GM12878 (cell line): ENCODE measurements around the gene NHLRC4. TPM values are rescaled to one million over a fixed set of nuclear protein-coding genes. Genes with fewer than 3 reads are reported as not detected.

ENCODE experiments used
- ATAC-seq: fragments of 200-7000 bp; cut with Tn5 transposase; 3 replicates; pipeline ENCODE4 v1.9.1; 2020; ENCODE audit warnings: mild to moderate bottlenecking, moderate library complexity
- BruUV-seq: library from RNA; stranded (reverse); fragments of 400-500 nt; replicated peaks from 2 replicates; lab custom pipeline; 2021; lab: Mats Ljungman, UMichigan
- CTCF ChIA-PET: fragments of 300-600 bp; sonication (Branson Sonifier 250); formaldehyde crosslinking; extraction: SDS; loops from one replicate; lab custom pipeline; 2021; ENCODE audit warnings: inconsistent platforms; lab: Yijun Ruan, JAX
- POLR2A ChIA-PET: fragments of 350-600 bp; formaldehyde crosslinking; extraction: SDS; loops from one replicate; lab custom pipeline; 2021; ENCODE audit warnings: inconsistent platforms; lab: Charles Lee
- RAD21 ChIA-PET: fragments of 300-600 bp; sonication (Branson Sonifier 250); formaldehyde crosslinking; loops from one replicate; lab custom pipeline; 2023; ENCODE audit warnings: antibody characterized with exemption; ENCODE audit not compliant: unreplicated experiment; lab: Charles Lee
- SMC1A ChIA-PET: fragments of 300-600 bp; sonication (Branson Sonifier 250); formaldehyde crosslinking; loops from one replicate; lab custom pipeline; 2023; ENCODE audit not compliant: unreplicated experiment, uncharacterized antibody; lab: Charles Lee
- DNase-seq: peaks from one replicate; pipeline ENCODE4 v3.0.0-alpha.2; 2011; ENCODE audit warnings: low read depth, low spot score
- FAIRE-seq: peaks from 3 replicates; lab custom pipeline; 2011; peaks lifted over from hg19 to GRCh38; lab: Jason Lieb, UNC
- H2AFZ ChIP-seq: 2 replicates; pipeline ENCODE4 v1.6.0; 2011; ENCODE audit warnings: low read depth, low read length, control low read depth; ENCODE audit not compliant: control insufficient read depth
- H3K27ac ChIP-seq: 2 replicates; pipeline ENCODE4 v1.5.1; 2011; ENCODE audit warnings: control low read depth; ENCODE audit not compliant: control insufficient read depth, insufficient read depth
- H3K27me3 ChIP-seq, 2 experiments: replicated peaks in 1 of 2; 2 replicates each; pipeline versions ENCODE4 v1.6.0 to v1.6.1; 2011; ENCODE audit warnings: low read length in 1 of 2; ENCODE audit not compliant: control insufficient read depth in 2 of 2, insufficient read depth in 2 of 2
- H3K36me3 ChIP-seq, 2 experiments: 2 replicates each; pipeline ENCODE4 v1.5.1; 2011; ENCODE audit warnings: low read length in 1 of 2; ENCODE audit not compliant: control insufficient read depth in 2 of 2, insufficient read depth in 2 of 2
- H3K4me1 ChIP-seq: 2 replicates; pipeline ENCODE4 v1.6.1; 2011; ENCODE audit warnings: mild to moderate bottlenecking, low read length, moderate library complexity, mixed read lengths; ENCODE audit not compliant: control insufficient read depth, insufficient read depth
- H3K4me2 ChIP-seq: 2 replicates; pipeline ENCODE4 v1.6.0; 2011; ENCODE audit warnings: control low read depth; ENCODE audit not compliant: control insufficient read depth, insufficient read depth
- H3K4me3 ChIP-seq: fragments of 200-600 bp; sonication (generic); 2 replicates; pipeline ENCODE4 v1.5.1; 2016
- H3K79me2 ChIP-seq: 2 replicates; pipeline ENCODE4 v1.6.0; 2011; ENCODE audit warnings: low read length; ENCODE audit not compliant: control insufficient read depth, insufficient read depth
- H3K9ac ChIP-seq: 2 replicates; pipeline ENCODE4 v1.8.0; 2011; ENCODE audit warnings: low read length, control low read depth, mixed read lengths; ENCODE audit not compliant: control insufficient read depth, insufficient read depth
- H3K9me3 ChIP-seq: replicated peaks from 3 replicates; pipeline ENCODE4 v1.5.1; 2011; ENCODE audit warnings: mild to moderate bottlenecking, low read length; ENCODE audit not compliant: control insufficient read depth, insufficient read depth
- H4K20me1 ChIP-seq: 2 replicates; pipeline ENCODE4 v1.6.0; 2011; ENCODE audit not compliant: control insufficient read depth, insufficient read depth
- CBX3 ChIP-seq: fragments of 200-600 bp; sonication (generic); IDR thresholded peaks from 2 replicates; pipeline ENCODE4 v1.6.1; 2016; ENCODE audit warnings: low read depth, borderline replicate concordance
- CTCF ChIP-seq, 3 experiments: IDR thresholded peaks in 2 of 3; conservative IDR thresholded peaks in 1 of 3; 2 replicates each; pipeline ENCODE4 v1.5.1; 2011; ENCODE audit warnings: low read depth in 3 of 3, low read length in 3 of 3, mild to moderate bottlenecking in 3 of 3, control low read depth in 2 of 3, moderate library complexity in 2 of 3, inconsistent platforms in 1 of 3, mixed read lengths in 1 of 3; ENCODE audit not compliant: control insufficient read depth in 2 of 3, insufficient read depth in 1 of 3; ENCODE audit errors: extremely low read depth in 1 of 3
- MEF2B ChIP-seq: fragments of 450-650 bp; IDR thresholded peaks from 2 replicates; pipeline ENCODE4 v1.6.1; 2018; ENCODE audit warnings: mild to moderate bottlenecking, moderate library complexity; ENCODE audit not compliant: partially characterized antibody, poor library complexity, severe bottlenecking
- NFXL1 ChIP-seq: fragments of 450-650 bp; IDR thresholded peaks from 2 replicates; pipeline ENCODE4 v1.6.1; 2017; ENCODE audit warnings: antibody characterized with exemption, mild to moderate bottlenecking, borderline replicate concordance
- RUNX3 ChIP-seq: IDR thresholded peaks from 2 replicates; pipeline ENCODE4 v1.6.1; 2012; ENCODE audit warnings: low read length, inconsistent platforms
- SIX5 ChIP-seq: IDR thresholded peaks from 2 replicates; pipeline ENCODE4 v1.6.1; 2011; ENCODE audit warnings: mild to moderate bottlenecking, low read depth, low read length, moderate library complexity; ENCODE audit not compliant: severe bottlenecking
- TAF1 ChIP-seq: IDR thresholded peaks from 2 replicates; pipeline ENCODE4 v1.6.1; 2011; ENCODE audit warnings: mild to moderate bottlenecking, low read depth, low read length, borderline replicate concordance
- WGBS: methylation state at CpG from one replicate; pipeline ENCODE4 v1.1.6; 2016; ENCODE audit warnings: low lambda C conversion rate; ENCODE audit not compliant: insufficient replicate concordance, insufficient coverage; ENCODE audit errors: missing lambda C conversion rate; 5-methylcytosine and 5-hydroxymethylcytosine counted together
- in situ Hi-C: fragments of 300-500 bp; cut with MboI; formaldehyde crosslinking; loops from 9 replicates; pipeline ENCODE4 v1.14.3; 2018; ENCODE audit warnings: mixed read lengths
- intact Hi-C: fragments of 100-400 bp; cut with micrococcal nuclease; formaldehyde crosslinking; loops from one replicate; pipeline ENCODE4 v1.14.2; 2022; ENCODE audit not compliant: unreplicated experiment
- polyA plus RNA-seq, 11 experiments: library from polyadenylated mRNA; depleted of rRNA in 4 of 11; unstranded in 6 of 11; stranded (reverse) in 5 of 11; fragments of >200 nt; fragmentation: Nextera tagmentation in 4 of 11; fragmentation: Illumina TruSeq in 1 of 11; extraction: Ambion mirVana in 4 of 11; extraction: Trizol in 1 of 11; gene quantifications; 1 replicate in 1 of 11; 2 replicates in 10 of 11; pipeline versions ENCODE4 v1.2.1 to v1.2.3, GENCODE V29; 2011 to 2016; ENCODE audit warnings: inconsistent platforms in 2 of 11, missing spikeins in 2 of 11, low read depth in 1 of 11
- total RNA-seq, 4 experiments: library from RNA; depleted of rRNA in 3 of 4; stranded (reverse); fragments of >200 nt in 3 of 4; fragmentation: Illumina TruSeq in 1 of 4; extraction: Trizol in 1 of 4; gene quantifications; 2 replicates each; pipeline versions ENCODE4 v1.2.1 to v1.2.3, GENCODE V29; 2013 to 2021

Gene NHLRC4
- total and polyA plus RNA-seq, 10 of the 15 experiments (the other 5 are each of a cell fraction or from before 2014, with no cell fraction given), result 0.07 to 1.1 (median 0.57) TPM; not detected in 3

- 97% methylated on average over 24 of the region's 30 CpGs for whole genome bisulfite sequencing
- ChIA-PET POLR2A (no interaction called here), SMC1A (interaction anchor here (0.6 kb wide), 1 partner anchor 103 kb away, joined by 3 read pairs; no protein-coding TSS in a partner anchor), RAD21 (no interaction called here), CTCF (no interaction called here)
- Histone ChIP-seq H3K79me2 (peaks cover 37% of the 10 kb centered on the region), H3K4me1 (peaks cover 5% of the 10 kb centered on the region; the same call in 1 of the 2 replicates), H3K4me3 (no peak overlapping the region), H4K20me1 (no peaks in the 10 kb centered on the region), H2AFZ (no peak overlapping the region), H3K9ac (no peak overlapping the region), H3K9me3 (no peaks in the 10 kb centered on the region), H3K27ac (no peak overlapping the region), H3K36me3 (peaks cover 0 to 24% of the 10 kb centered on the region in 2 experiments; a peak in 3 of 4 replicates), H3K4me2 (no peak overlapping the region), H3K27me3 (no peaks in the 10 kb centered on the region)
- DNase-seq, result no peak
- no peak for ATAC-seq
- FAIRE-seq, result no peak
- intact Hi-C loops (no loop called here), in situ Hi-C loops (loop anchor here (5.0 kb wide), 1 partner anchor 34 kb away; the partner anchor contains the start of genes NHLRC4 and PIGQ)
- TF ChIP-seq CBX3, result no peak
- no peak for TF ChIP-seq MEF2B
- TF ChIP-seq SIX5, result no peak
- no peak for TF ChIP-seq TAF1
- TF ChIP-seq NFXL1, result no peak
- no peak for TF ChIP-seq RUNX3
- no peak for TF ChIP-seq CTCF (IDR thresholded peaks at IDR 0.05 in 2 of 3, conservative IDR thresholded peaks at IDR 0.05 in 1 of 3; ENCODE audit: control insufficient read depth in 2 of 3, extremely low read depth in 1 of 3, insufficient read depth in 1 of 3, low read depth in 3 of 3, low read length in 3 of 3)
- BruUV-seq, result no TSS peak
These were observed 33.2 kb upstream of the NHLRC4 start for GRCh38 chr16:533391-534123.
